MM.1S (cell line): ENCODE data around the gene CPEB3.

Source experiments
- DNase-seq: peaks from one replicate; pipeline ENCODE4 v3.0.0-alpha.2; 2015
- H2AFZ ChIP-seq: fragments of 300-600 bp; sonication (generic); 2 replicates; pipeline ENCODE4 v1.6.0; 2016; ENCODE audit warnings: antibody characterized with exemption, low read length
- H3F3A ChIP-seq: fragments of 300-600 bp; sonication (generic); 2 replicates; pipeline ENCODE4 v1.6.1; 2016; ENCODE audit warnings: mild to moderate bottlenecking, antibody characterized with exemption, low read length, moderate library complexity, mixed read lengths; ENCODE audit not compliant: insufficient read depth
- H3K27ac ChIP-seq: fragments of 300-600 bp; sonication (generic); 2 replicates; pipeline ENCODE4 v1.5.1; 2016; ENCODE audit warnings: mild to moderate bottlenecking, low read length
- H3K27me3 ChIP-seq: fragments of 300-600 bp; sonication (generic); replicated peaks from 2 replicates; pipeline ENCODE4 v1.6.0; 2016; ENCODE audit warnings: low read length; ENCODE audit not compliant: insufficient read depth
- H3K36me3 ChIP-seq: fragments of 300-600 bp; sonication (generic); replicated peaks from 2 replicates; pipeline ENCODE4 v1.6.1; 2016; ENCODE audit warnings: mild to moderate bottlenecking, low read length, mixed read lengths; ENCODE audit not compliant: insufficient read depth
- H3K4me1 ChIP-seq: fragments of 300-600 bp; sonication (generic); 2 replicates; pipeline ENCODE4 v1.6.1; 2016; ENCODE audit warnings: low read length, mixed read lengths
- H3K4me2 ChIP-seq: fragments of 300-600 bp; sonication (generic); 2 replicates; pipeline ENCODE4 v1.6.0; 2016; ENCODE audit warnings: low read depth, low read length
- H3K4me3 ChIP-seq: fragments of 300-600 bp; sonication (generic); 2 replicates; pipeline ENCODE4 v1.5.1; 2016; ENCODE audit warnings: low read length, mixed read lengths
- H3K79me2 ChIP-seq: fragments of 300-600 bp; sonication (generic); 2 replicates; pipeline ENCODE4 v1.6.1; 2016; ENCODE audit warnings: mixed run types, low read length, mixed read lengths
- H3K9ac ChIP-seq: fragments of 300-600 bp; sonication (generic); 2 replicates; pipeline ENCODE4 v1.6.1; 2016; ENCODE audit warnings: low read length, mixed read lengths
- H3K9me2 ChIP-seq: fragments of 300-600 bp; sonication (generic); replicated peaks from 2 replicates; pipeline ENCODE4 v1.6.1; 2016; ENCODE audit warnings: mild to moderate bottlenecking, low read length, mixed read lengths; ENCODE audit not compliant: insufficient read depth
- H3K9me3 ChIP-seq: fragments of 300-600 bp; sonication (generic); replicated peaks from 2 replicates; pipeline ENCODE4 v1.6.1; 2016; ENCODE audit warnings: mild to moderate bottlenecking, low read length, mixed read lengths; ENCODE audit not compliant: insufficient read depth
- H4K20me1 ChIP-seq: fragments of 300-600 bp; sonication (generic); 2 replicates; pipeline ENCODE4 v1.6.1; 2016; ENCODE audit warnings: mild to moderate bottlenecking, low read length, moderate library complexity, mixed read lengths; ENCODE audit not compliant: insufficient read depth
- EZH2 ChIP-seq: fragments of 300-600 bp; sonication (generic); optimal IDR thresholded peaks from 2 replicates; pipeline ENCODE3; 2017; ENCODE audit warnings: low read depth, mild to moderate bottlenecking, antibody characterized with exemption, low read length, mixed read lengths
- EZH2phosphoT487 ChIP-seq: fragments of 300-600 bp; sonication (generic); IDR thresholded peaks from 2 replicates; pipeline ENCODE4 v1.6.1; 2018; ENCODE audit warnings: antibody characterized with exemption, low read length
- TF ChIP-seq, protein P1 (sequence below): fragments of 300-600 bp; sonication (generic); IDR thresholded peaks from 2 replicates; pipeline ENCODE4 v1.5.1; 2016; ENCODE audit warnings: antibody characterized with exemption, low read length, mixed read lengths

The CPEB3 gene

GRCh38 chr10:92239600-92240288 is 51.1 kb downstream of the CPEB3 start:
- Histone ChIP-seq H3K36me3 (0 out of 2 replicates have a peak, but pooled peaks cover 3% of the 10 kb centered on the region), H3K9me2 (no peaks in the 10 kb centered on the region), H3K4me2 (peak overlapping the region; percentile 90), H3K9me3 (no peaks in the 10 kb centered on the region), H3F3A (peaks cover 18% of the 10 kb centered on the region), H3K27ac (peak overlapping the region; percentile 80; the same call in 1 of the 2 replicates), H3K4me3 (peak overlapping the region; percentile 71), H3K27me3 (no peaks in the 10 kb centered on the region), H4K20me1 (no peaks in the 10 kb centered on the region), H2AFZ (peak overlapping the region; percentile 71), H3K79me2 (peaks cover 45% of the 10 kb centered on the region), H3K9ac (peak overlapping the region; percentile 75), H3K4me1 (peaks cover 23% of the 10 kb centered on the region)
- DNase-seq, result no peak
- TF ChIP-seq EZH2phosphoT487, result no peak

DNA sequence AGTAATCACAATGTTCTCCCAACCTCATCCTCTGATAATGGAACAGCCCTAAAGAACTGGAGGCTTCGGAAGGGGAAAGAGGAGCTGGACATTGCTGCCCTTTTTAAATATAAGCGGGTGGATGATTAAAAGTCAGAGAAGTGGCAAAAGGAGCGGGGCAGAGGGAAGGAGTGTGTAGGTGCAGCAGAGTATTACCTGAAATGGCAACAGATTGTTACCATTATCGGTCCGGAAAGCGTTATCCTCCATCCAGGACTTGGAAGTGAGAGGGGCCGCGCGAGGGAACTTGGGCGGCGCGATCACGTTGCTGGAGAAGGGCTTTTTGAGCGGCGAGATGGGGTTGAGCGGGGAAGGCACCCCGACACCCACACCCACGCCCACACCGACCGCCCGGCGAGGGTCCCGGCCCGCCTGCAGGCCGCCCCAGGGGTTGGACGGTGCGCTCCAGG is 51.7 kb downstream of the CPEB3 start:
- DNase-seq, result no peak
- Histone ChIP-seq H3F3A (peaks cover 18% of the 10 kb centered on the region), H3K4me1 (peaks cover 23% of the 10 kb centered on the region), H3K27me3 (no peaks in the 10 kb centered on the region), H3K4me3 (peak overlapping the region; percentile 71; the same call in 1 of the 2 replicates), H3K27ac (no peak overlapping the region), H2AFZ (no peak overlapping the region), H3K9me2 (no peaks in the 10 kb centered on the region), H3K9me3 (no peaks in the 10 kb centered on the region), H3K36me3 (0 out of 2 replicates have a peak, but pooled peaks cover 3% of the 10 kb centered on the region), H4K20me1 (no peaks in the 10 kb centered on the region), H3K79me2 (peaks cover 48% of the 10 kb centered on the region), H3K4me2 (peak overlapping the region; percentile 90; the same call in 1 of the 2 replicates), H3K9ac (no peak overlapping the region)
- no peak for TF ChIP-seq EZH2phosphoT487
- TF ChIP-seq EZH2, result no peak
- TF ChIP-seq, protein P1, sequence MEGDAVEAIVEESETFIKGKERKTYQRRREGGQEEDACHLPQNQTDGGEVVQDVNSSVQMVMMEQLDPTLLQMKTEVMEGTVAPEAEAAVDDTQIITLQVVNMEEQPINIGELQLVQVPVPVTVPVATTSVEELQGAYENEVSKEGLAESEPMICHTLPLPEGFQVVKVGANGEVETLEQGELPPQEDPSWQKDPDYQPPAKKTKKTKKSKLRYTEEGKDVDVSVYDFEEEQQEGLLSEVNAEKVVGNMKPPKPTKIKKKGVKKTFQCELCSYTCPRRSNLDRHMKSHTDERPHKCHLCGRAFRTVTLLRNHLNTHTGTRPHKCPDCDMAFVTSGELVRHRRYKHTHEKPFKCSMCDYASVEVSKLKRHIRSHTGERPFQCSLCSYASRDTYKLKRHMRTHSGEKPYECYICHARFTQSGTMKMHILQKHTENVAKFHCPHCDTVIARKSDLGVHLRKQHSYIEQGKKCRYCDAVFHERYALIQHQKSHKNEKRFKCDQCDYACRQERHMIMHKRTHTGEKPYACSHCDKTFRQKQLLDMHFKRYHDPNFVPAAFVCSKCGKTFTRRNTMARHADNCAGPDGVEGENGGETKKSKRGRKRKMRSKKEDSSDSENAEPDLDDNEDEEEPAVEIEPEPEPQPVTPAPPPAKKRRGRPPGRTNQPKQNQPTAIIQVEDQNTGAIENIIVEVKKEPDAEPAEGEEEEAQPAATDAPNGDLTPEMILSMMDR, result no peak

DNA sequence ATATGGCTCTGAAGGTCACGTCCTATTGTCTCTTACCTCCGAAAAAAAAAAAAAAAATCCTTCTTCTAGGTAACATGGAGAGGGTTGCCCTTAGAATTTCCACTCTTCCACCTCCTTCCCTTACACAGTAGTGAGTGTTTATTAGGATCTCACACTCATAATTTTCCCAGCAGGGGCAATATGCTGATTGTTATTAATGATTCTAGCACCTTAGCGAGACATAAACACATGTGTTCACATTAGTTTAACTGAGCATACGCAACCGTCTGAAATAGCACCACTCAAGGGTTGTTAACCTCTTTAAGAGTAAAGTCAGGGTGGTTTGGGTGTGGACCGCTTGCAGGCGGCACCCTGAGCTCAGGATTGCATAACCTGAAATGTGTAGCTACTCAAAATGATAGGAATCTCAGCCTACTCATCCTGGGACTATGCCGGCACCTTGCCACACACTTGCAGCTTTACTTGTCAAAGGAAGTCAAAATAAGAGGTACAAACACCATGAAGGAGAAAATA is 52.2 kb downstream of the CPEB3 start:
- Histone ChIP-seq H3K27me3 (no peaks in the 10 kb centered on the region), H2AFZ (no peak overlapping the region), H4K20me1 (no peaks in the 10 kb centered on the region), H3K9me3 (no peaks in the 10 kb centered on the region), H3K9me2 (no peaks in the 10 kb centered on the region), H3K4me1 (peaks cover 25% of the 10 kb centered on the region), H3K4me2 (peak overlapping the region; percentile 11; the same call in 1 of the 2 replicates), H3K9ac (no peak overlapping the region), H3F3A (peaks cover 18% of the 10 kb centered on the region), H3K4me3 (no peak overlapping the region), H3K36me3 (0 out of 2 replicates have a peak, but pooled peaks cover 3% of the 10 kb centered on the region), H3K79me2 (peaks cover 48% of the 10 kb centered on the region), H3K27ac (no peak overlapping the region)
- TF ChIP-seq EZH2phosphoT487 (no peak), EZH2 (no peak)
- TF ChIP-seq, protein P1, result no peak
- DNase-seq, result no peak
